HG03139 (cell line): ENCODE data around the gene ARSB.

ENCODE experiments used
- ATAC-seq: cut with Tn5 transposase; IDR thresholded peaks from one replicate; pipeline ENCODE4 v1.9.1; 2021; ENCODE audit not compliant: unreplicated experiment

ARSB gene

DNA sequence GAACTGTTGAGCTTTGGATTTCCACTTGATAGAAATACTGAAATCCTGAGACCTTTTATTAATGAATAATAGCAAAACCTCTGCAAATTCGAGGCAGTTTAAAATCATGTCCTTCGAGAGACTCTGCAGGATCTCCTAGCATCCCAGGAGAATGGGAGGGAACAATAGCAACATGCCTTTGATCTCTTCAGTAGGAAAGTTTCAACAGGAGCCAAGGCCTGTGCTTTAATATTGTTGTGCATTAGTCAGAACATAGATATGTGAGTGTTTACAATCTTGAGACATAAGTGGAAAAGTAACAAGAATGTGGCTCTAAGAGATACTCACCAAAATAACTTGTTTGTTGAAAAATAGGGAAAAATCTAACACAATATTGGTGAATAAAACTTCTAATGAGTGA, 253.2 kb downstream of the ARSB start:
- no peak for ATAC-seq

DNA sequence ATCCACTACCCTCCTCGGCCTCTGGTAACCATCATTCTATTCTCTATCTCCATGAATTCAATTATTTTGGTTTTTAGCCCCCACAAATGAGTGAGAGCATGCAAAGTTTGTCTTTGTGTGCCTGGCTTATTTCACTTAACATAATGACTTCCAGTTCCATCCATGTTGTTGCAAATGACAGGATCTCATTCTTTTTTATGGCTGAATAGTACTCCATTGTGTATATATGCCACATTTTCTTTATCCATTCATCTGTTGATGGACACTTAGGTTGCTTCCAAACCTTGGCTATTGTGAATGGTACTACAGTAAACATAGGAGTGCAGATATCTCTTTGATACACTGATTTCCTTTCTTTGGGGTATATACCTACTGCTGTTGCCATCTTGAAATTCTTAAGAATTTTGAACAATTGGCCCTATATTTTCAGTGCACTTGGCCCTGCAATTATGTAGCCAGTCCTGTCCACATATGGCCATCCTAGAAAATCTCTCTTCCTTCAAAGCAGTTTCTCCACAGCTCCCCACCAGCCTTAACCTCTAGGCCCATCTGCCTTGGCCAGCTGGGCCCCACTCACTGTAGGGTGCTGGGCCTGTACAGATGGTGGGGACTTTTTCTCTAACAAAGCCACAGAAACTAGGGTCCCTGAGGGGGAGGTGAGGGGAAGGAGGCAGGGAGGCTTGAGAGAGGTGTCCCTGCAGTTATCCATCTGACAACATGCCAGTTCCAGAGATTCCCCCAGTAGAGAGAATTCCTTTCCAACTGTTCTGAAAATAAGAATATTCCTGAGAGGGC, 254.6 kb downstream of the ARSB start:
- ATAC-seq = no peak

GRCh38 chr5:78727786-78728761, 257.0 kb downstream of the ARSB start:
- peak; percentile 71 for ATAC-seq
